NOMO-1 (cell line): Measurements from ENCODE around the gene MAP3K19.
"Not testable (repeated sequence)": the region's sequence is repeated elsewhere in the genome, so short reads cannot be mapped to it uniquely, and the experiment has no call there.

ENCODE experiments used
- DNase-seq, 2 experiments: peaks; one replicate each; lab custom pipeline; 2025; ENCODE audit not compliant: unreplicated experiment in 2 of 2; lab: John Stamatoyannopoulos, UW

MAP3K19 gene

GRCh38 chr2:134988994-134989605 is 58.1 kb downstream of the MAP3K19 start:
- peak; percentile 19 to 33 for DNase-seq

- no peak for DNase-seq
Observed at GRCh38 chr2:134985061-134985460, 62.2 kb downstream of the MAP3K19 start.

- DNase-seq = peak in 1 of 2 experiments; percentile 11
Observed at GRCh38 chr2:134982603-134983002, 64.6 kb downstream of the MAP3K19 start.

DNA sequence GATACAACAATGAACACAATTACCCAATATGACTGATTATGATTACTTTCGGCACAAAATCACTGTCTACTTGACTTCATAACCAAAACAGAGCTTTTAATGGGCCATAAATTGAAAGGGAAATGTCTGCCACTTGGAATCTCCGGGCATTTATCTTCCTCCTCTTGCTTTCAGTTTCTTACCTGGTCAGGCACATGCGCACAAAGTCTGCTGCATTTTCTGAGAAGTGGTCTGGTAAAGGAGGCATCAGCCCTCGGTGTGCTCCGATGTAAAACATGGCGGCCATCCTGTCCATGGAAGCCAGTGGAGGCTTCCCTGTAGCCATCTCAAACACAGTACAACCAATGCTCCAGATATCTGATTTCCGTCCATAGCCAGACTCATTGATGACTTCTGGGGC is 66.6 kb downstream of the MAP3K19 start:
- DNase-seq = no peak

GRCh38 chr2:134979221-134979620 is 68.0 kb downstream of the MAP3K19 start:
- no peak for DNase-seq

GRCh38 chr2:134977104-134977503 is 70.1 kb downstream of the MAP3K19 start:
- not testable (repeated sequence) for DNase-seq

DNA sequence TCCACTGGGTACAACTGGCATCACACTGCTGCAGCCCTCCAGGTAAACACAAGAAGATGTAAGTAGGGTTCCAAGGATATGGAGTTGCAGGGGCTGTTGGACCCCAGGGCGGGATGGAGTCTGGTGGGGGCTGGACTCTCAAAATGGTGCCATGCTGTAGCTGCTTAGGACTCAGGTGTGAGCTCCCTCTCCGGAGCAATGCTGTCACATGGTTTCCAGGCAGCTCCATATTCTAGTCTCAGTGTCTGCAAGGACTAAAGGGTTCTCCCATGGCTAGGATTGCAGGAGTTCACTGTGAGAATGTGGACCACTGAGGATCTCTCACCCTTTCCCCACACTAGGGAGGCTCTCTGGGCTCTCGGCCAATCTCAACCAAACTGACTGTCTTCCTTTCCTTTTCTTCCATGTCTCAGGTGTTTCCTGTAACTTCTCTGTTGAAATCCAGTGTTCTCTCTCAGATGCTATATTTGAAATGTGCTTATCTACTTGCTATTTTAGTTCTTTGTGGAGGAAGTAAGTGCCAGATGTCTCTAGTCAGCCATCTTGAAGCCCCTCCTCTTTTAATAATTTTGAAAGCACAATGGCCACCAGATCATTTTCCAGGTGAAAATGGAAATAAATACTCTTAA is 71.1 kb downstream of the MAP3K19 start:
- DNase-seq = no peak

DNA sequence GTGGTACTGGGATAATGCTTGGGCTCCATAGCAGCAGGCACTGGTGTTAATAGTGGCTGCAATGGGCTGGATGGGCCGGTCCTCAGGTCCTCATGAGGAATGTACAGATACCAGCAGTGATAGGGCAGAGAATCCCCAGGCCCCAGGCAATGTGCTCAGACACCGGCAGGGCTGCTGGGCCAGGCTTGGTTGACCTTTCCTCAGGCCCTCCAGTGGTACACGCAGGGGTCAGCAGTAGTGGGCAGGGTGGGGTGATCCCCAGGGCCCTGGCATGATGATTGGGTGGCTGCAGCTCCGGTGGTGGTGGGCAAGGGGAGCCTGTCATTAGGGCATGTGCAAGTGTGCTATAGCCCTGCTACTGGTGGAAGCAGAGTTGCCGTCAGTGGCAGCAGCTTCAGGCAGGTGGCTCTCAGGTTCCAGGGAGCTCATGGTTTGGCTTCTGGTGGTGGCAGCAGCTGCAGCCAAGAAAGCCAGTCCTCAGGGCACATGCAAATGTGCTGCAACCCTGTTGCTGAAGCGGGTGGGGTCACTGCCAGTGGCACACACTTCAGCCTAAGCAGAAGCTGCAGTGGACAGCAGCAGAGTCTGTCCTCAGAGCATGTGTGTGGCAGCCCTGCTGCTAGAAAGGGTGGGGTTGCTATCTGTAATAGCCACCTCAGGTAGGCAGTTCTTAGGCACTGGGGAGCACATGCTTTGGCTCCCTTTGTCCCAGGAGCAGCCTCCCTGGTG is 71.8 kb downstream of the MAP3K19 start:
- no peak for DNase-seq

DNA sequence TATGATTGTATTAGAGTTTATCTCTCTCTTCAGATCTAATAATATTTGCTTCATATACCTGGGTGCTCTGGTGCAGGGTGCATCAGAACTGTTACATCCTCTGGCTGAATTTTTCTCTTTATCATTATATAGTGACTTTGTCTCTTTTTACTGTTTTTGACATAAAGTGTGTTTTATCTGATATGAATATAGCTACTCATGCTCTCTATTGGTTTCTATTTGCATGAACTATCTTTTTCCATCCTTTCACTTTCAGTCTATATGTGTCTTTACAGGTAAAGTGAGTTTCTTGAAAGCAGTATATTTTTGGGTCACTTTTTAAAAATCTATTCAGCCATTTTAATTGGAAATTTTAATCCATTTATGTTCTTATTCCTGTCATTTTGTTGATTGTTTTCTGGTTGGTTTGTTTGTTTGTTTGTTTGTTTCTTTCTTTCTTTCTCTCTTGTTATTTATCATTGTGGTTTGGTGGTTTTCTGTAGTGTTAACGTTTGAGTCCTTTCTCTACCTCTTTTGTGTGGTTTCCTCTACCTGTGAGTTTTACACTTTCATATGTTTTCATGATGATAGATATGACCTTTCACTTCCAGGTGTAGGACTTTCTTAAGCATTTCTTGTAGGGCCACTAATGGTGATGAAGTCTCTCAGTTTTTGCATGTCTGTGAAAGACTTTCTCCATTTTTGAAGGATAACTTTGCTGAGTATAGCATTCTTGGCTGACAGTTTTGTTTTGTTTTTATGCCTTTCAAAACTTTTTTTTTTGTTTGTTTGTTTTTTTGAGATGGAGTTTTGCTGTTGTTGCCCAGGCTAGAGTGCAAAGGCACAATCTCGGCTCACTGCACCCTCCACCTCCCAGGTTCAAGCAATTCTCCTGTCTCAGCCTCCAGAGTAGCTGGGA is 73.8 kb downstream of the MAP3K19 start:
- no peak for DNase-seq

DNA sequence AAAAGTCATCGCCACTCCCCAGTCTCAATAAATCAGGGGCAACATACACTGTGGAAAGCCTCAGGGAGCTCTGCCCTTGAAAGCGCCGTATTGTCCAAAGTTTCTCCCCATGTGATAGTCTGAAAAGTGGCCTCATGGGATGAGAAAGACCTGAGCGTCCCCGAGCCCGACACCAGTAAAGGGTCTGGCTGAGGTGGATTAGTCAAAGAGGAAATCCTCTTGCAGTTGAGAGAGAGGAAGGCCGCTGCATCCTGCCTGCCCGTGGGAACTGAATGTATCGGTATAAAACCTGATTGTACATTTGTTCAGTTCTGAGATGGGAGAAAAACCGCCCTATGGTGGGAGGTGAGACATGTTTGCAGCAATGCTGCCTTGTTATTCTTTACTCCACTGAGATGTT is 80.1 kb downstream of the MAP3K19 start:
- DNase-seq = not testable (repeated sequence)

- DNase-seq = no peak
Observed at GRCh38 chr2:134957477-134957876, 89.8 kb downstream of the MAP3K19 start.

DNA sequence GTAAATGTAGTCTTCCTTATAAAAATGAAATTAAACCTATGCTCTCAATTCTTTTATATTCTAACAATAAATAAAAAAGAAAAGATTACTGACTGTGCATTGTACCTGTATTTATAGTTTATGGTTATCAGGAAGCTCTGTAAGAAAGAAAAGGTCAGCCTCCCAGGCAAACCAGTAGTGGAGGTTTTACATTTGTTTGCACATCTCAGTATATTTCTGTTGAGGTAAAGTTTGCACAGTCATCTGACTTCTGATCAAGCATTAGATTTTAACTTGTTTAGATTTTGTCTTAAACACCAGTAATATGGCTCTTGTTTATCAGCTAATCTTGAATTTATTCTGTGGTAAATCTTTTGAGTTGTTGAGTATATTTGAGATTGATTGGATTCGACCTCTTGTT is 91.5 kb downstream of the MAP3K19 start:
- no peak for DNase-seq

DNA sequence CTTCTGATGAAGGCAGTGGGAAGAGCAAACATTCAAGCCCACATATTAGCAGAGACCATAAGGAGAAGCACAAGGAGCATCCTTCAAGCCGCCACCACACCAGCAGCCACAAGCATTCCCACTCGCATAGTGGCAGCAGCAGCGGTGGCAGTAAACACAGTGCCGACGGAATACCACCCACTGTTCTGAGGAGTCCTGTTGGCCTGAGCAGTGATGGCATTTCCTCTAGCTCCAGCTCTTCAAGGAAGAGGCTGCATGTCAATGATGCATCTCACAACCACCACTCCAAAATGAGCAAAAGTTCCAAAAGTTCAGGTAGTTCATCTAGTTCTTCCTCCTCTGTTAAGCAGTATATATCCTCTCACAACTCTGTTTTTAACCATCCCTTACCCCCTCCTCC is 93.2 kb downstream of the MAP3K19 start:
- no peak for DNase-seq

DNA sequence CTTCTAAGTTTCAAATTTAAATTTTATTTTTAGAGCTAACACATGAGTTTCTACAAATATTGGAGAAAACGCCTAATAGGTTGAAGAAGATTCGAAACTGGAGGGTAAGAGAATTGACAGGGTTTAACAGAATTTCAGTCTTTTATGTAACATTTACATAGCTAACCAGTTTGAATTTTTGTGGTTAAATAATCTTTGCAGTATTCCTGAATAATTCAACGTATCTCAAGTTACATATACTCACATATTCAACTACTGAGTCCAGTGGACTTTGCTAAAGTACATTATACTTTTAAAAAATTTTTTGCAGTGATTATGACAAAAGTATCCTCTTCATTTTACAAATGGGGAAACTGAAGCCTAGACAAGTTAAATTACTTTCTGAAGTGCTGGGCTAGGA is 94.6 kb downstream of the MAP3K19 start:
- DNase-seq = no peak

- no peak for DNase-seq
Observed at GRCh38 chr2:134950886-134951285, 96.4 kb downstream of the MAP3K19 start.

- DNase-seq = no peak
Observed at GRCh38 chr2:134949981-134950708, 97.1 kb downstream of the MAP3K19 start.

- no peak for DNase-seq
Observed at GRCh38 chr2:134946073-134946472, 101.2 kb downstream of the MAP3K19 start.

GRCh38 chr2:134944975-134945374 is 102.3 kb downstream of the MAP3K19 start:
- no peak for DNase-seq

DNA sequence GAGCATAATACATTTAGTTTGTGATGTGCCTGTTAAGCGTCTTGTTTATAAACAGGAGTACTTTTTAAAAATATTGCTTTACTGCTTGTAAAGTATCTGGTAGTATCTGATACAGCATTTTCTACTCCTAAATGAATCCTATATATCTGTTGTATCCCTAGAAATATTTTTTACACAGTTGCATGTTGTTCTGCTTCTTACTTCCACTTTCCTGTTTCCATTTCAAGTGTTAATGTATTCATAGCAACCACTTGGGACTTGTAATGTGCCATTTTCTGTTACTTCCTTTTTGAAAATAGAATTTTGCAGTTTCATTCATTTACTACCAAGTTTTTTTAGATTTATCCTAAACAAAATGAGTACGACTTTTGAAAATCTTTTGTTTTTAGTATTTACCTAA is 103.7 kb downstream of the MAP3K19 start:
- peak; percentile 45 to 91 for DNase-seq

GRCh38 chr2:134936691-134937090 is 110.6 kb downstream of the MAP3K19 start:
- no peak for DNase-seq
